Duodenal mucosa (tissue), 2 donors: ENCODE measurements around the gene MEN1.
A peak's percentile ranks its signal among the peaks of the same experiment; 100 is the strongest.

Source experiments
- H3K27ac ChIP-seq: one replicate; pipeline ENCODE4 v1.7.0; 2013; ENCODE audit warnings: low read depth, low read length
- H3K27me3 ChIP-seq, 2 donors: one replicate each; pipeline ENCODE4 v1.7.0; 2013; ENCODE audit warnings: low read length in 2 of 2, control low read depth in 1 of 2; ENCODE audit not compliant: insufficient read depth in 2 of 2, control insufficient read depth in 1 of 2
- H3K36me3 ChIP-seq, 2 donors: one replicate each; pipeline ENCODE4 v1.7.0; 2013; ENCODE audit warnings: low read length in 2 of 2, control low read depth in 1 of 2; ENCODE audit not compliant: insufficient read depth in 2 of 2, control insufficient read depth in 1 of 2
- H3K4me1 ChIP-seq, 2 donors: one replicate each; pipeline ENCODE4 v1.7.0; 2013; ENCODE audit warnings: low read length in 2 of 2, control low read depth in 1 of 2; ENCODE audit not compliant: insufficient read depth in 2 of 2, control insufficient read depth in 1 of 2
- H3K4me3 ChIP-seq, 2 donors: one replicate each; pipeline ENCODE4 v1.7.0; 2013; ENCODE audit warnings: low read length in 2 of 2, low read depth in 1 of 2
- H3K9ac ChIP-seq, 2 donors: one replicate each; pipeline ENCODE4 v1.7.0; 2013; ENCODE audit warnings: low read length in 2 of 2, low read depth in 1 of 2
- H3K9me3 ChIP-seq, 2 donors: one replicate each; pipeline ENCODE4 v1.7.0; 2013; ENCODE audit warnings: low read length in 2 of 2, control low read depth in 1 of 2; ENCODE audit not compliant: control insufficient read depth in 1 of 2

Gene MEN1

GRCh38 chr11:64810891-64811272 lies 531 bp upstream of the MEN1 start:
- Histone ChIP-seq H3K27me3 (no peaks in the 10 kb centered on the region), H3K27ac (no peak overlapping the region), H3K36me3 (peaks cover 4 to 8% of the 10 kb centered on the region in 2 donors), H3K4me3 (peak overlapping the region; percentile 83 to 84), H3K9me3 (no peaks in the 10 kb centered on the region), H3K9ac (peak overlapping the region in 1 of 2 donors; percentile 70), H3K4me1 (peaks cover 6 to 7% of the 10 kb centered on the region in 2 donors)

- Histone ChIP-seq H3K9ac (peak overlapping the region; percentile 64 to 70), H3K4me1 (peaks cover 6 to 7% of the 10 kb centered on the region in 2 donors), H3K9me3 (no peaks in the 10 kb centered on the region), H3K27me3 (no peaks in the 10 kb centered on the region), H3K4me3 (peak overlapping the region; percentile 83 to 84), H3K27ac (peak overlapping the region; percentile 10), H3K36me3 (peaks cover 15 to 17% of the 10 kb centered on the region in 2 donors)
Observed at GRCh38 chr11:64809781-64810241, 540 bp downstream of the MEN1 start.

GRCh38 chr11:64805481-64805880 lies 4.9 kb downstream of the MEN1 start:
- H3K36me3 ChIP-seq = peaks cover 16 to 17% of the 10 kb centered on the region in 2 donors
- H3K4me1 ChIP-seq = peaks cover 28 to 31% of the 10 kb centered on the region in 2 donors
- no peak overlapping the region for H3K9ac ChIP-seq
- H3K9me3 ChIP-seq = no peaks in the 10 kb centered on the region
- H3K27me3 ChIP-seq = no peaks in the 10 kb centered on the region
- no peak overlapping the region for H3K27ac ChIP-seq
- H3K4me3 ChIP-seq = no peak overlapping the region

GRCh38 chr11:64804346-64805210 lies 5.8 kb downstream of the MEN1 start:
- Histone ChIP-seq H3K9ac (no peak overlapping the region), H3K27me3 (no peaks in the 10 kb centered on the region), H3K4me1 (peaks cover 27% of the 10 kb centered on the region in 2 donors), H3K9me3 (no peaks in the 10 kb centered on the region), H3K36me3 (peaks cover 16 to 17% of the 10 kb centered on the region in 2 donors), H3K4me3 (no peak overlapping the region), H3K27ac (no peak overlapping the region)

GRCh38 chr11:64803846-64804345 lies 6.5 kb downstream of the MEN1 start:
- Histone ChIP-seq H3K27me3 (no peaks in the 10 kb centered on the region), H3K9me3 (no peaks in the 10 kb centered on the region), H3K9ac (peak overlapping the region; percentile 55 to 59), H3K27ac (peak overlapping the region; percentile 43), H3K36me3 (peaks cover 16 to 17% of the 10 kb centered on the region in 2 donors), H3K4me1 (peaks cover 23 to 24% of the 10 kb centered on the region in 2 donors), H3K4me3 (peak overlapping the region; percentile 70 to 73)

GRCh38 chr11:64803158-64803845 lies 7.0 kb downstream of the MEN1 start, which contains the start of gene MAP4K2:
Gene MAP4K2, minus strand, starts transcription at chr11:64803214. Its CDS starts 65 bp downstream, at chr11:64803149.
- Histone ChIP-seq H3K27me3 (no peaks in the 10 kb centered on the region), H3K9ac (peak within 1 kb of the TSS; percentile 55 to 59), H3K4me1 (peaks cover 23 to 24% of the 10 kb centered on the region in 2 donors), H3K27ac (peak within 1 kb of the TSS; percentile 56), H3K9me3 (no peaks in the 10 kb centered on the region), H3K36me3 (peaks cover 16 to 17% of the 10 kb centered on the region in 2 donors), H3K4me3 (peak within 1 kb of the TSS; percentile 73)

- Histone ChIP-seq H3K27me3 (no peaks in the 10 kb centered on the region), H3K9me3 (no peaks in the 10 kb centered on the region), H3K4me1 (peaks cover 23 to 24% of the 10 kb centered on the region in 2 donors), H3K9ac (peak overlapping the region; percentile 10 to 47), H3K4me3 (peak overlapping the region; percentile 62 to 73), H3K27ac (peak overlapping the region; percentile 42), H3K36me3 (peaks cover 16 to 17% of the 10 kb centered on the region in 2 donors)
Observed at GRCh38 chr11:64802370-64803157, 7.8 kb downstream of the MEN1 start.

GRCh38 chr11:64801561-64802369 lies 8.6 kb downstream of the MEN1 start:
- peaks cover 16 to 17% of the 10 kb centered on the region in 2 donors for H3K36me3 ChIP-seq
- no peaks in the 10 kb centered on the region for H3K27me3 ChIP-seq
- peak overlapping the region in 1 of 2 donors; percentile 18 for H3K9ac ChIP-seq
- peaks cover 23 to 24% of the 10 kb centered on the region in 2 donors for H3K4me1 ChIP-seq
- H3K27ac ChIP-seq = peak overlapping the region; percentile 44
- H3K9me3 ChIP-seq = no peaks in the 10 kb centered on the region
- peak overlapping the region; percentile 62 to 73 for H3K4me3 ChIP-seq

- no peak overlapping the region for H3K27ac ChIP-seq
- H3K27me3 ChIP-seq = no peaks in the 10 kb centered on the region
- peaks cover 23 to 24% of the 10 kb centered on the region in 2 donors for H3K4me1 ChIP-seq
- H3K9me3 ChIP-seq = no peaks in the 10 kb centered on the region
- H3K9ac ChIP-seq = no peak overlapping the region
- H3K4me3 ChIP-seq = no peak overlapping the region
- peaks cover 12 to 21% of the 10 kb centered on the region in 2 donors for H3K36me3 ChIP-seq
Observed at GRCh38 chr11:64801158-64801464, 9.2 kb downstream of the MEN1 start.
